Activated T-cell treated with anti-CD3 and anti-CD28 coated beads for 48 hours (primary cell): Measurements from ENCODE around the gene TERT.
"Not testable (repeated sequence)": the region's sequence is repeated elsewhere in the genome, so short reads cannot be mapped to it uniquely, and the experiment has no call there.

Source experiments
- DNase-seq: peaks from one replicate; pipeline ENCODE4 v3.0.0-alpha.2; 2020; ENCODE audit warnings: low read depth

TERT gene

DNA sequence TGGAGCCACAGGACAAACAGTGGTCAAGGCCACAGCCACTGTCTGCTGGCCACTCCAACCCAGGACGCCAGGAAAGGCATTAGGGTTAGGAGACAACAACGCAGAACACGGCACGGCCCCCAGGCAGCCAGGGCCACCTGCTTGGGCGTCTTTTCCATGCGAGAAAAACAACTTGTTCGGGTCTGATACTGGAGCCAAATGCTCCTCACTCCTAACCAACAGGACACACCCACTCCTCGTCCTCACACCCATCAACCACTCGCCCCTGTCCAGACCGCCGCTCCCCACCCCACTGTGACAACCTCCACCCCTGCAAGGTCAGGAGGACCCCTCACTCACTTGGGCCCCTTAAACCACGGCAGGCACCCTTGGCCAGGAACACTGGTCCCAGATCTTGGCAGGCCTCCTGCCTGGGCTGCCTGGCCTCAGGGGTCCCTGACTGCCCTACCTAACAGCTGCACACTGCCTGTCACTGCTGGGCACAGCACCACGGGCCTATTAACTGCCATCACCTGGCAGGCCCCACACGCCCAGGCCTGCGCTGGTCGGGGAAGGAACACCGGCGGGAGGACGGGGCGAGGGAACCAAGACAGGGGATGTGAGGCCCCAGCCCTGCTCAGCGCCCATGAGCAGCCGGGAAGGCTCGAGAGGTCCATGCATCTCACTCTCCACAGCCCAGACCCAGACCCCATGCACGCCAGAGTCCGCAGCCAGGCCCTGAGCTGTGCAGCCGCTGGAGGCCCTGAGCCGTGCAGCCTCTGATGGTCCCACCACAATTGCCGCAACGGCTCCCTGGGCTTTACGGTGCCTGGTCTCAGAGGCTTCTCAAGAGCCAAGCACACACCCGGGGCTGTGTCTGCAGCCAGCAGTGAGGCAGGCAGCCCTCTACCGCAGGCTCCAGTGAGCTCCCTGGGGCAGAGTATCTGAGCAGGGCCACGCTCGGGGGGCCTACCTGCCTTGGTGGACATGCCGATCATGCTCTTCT, 36.3 kb upstream of the TERT start:
- DNase-seq, result no peak

DNA sequence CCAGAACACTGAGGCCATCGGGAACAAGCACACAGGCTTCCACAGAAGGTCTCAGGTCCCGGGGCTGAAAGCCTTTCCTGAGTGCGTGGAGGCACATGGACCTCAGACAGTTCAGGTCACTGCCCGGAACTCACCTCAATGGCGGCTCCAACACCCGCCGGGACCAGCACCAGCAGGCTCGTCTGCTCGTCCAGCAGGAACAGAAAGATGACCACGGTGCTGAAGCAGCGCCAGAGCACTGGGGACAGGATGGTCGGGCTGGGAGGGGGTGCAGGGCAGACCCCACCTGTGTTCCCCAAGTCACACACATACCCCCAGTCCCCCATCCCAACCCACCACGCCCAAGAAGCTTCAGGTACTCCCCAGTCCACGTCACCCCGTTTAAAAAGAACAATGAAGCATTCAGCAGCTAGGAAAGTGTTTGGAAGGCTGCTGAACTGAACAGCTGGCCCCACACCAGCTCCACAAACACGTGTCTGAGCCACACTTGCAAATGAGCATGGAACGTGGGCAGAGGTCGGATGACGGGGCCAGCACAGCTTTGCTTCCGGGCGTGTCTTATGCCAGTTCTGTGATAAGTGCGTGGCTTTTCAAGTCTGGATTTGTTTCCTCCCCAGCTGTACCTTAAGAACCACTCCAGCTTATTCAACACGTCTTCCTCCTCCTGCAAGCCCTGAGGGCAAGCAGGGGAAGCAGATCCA, 35.4 kb upstream of the TERT start:
- DNase-seq, result no peak

DNA sequence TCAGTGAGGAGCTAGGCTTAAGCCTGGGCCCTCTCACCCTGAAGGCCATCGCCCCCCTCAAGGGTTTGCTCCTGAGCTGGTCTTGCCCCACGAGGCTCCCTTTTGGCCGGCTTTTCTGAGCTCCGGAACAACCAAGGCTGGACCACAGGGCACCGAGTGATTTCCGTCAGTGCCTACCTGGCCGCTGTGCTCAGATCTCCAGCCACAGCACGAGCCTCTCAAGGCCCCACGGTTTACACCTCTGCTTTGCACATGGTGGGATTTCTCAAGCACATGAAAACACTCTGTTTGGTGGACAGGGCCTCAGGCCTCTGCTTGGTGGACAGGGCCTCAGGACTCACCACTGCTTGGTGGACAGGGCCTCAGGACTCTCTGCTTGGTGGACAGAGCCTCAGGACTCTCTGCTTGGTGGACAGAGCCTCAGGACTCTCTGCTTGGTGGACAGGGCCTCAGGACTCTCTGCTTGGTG, 34.3 kb upstream of the TERT start:
- no peak for DNase-seq

DNA sequence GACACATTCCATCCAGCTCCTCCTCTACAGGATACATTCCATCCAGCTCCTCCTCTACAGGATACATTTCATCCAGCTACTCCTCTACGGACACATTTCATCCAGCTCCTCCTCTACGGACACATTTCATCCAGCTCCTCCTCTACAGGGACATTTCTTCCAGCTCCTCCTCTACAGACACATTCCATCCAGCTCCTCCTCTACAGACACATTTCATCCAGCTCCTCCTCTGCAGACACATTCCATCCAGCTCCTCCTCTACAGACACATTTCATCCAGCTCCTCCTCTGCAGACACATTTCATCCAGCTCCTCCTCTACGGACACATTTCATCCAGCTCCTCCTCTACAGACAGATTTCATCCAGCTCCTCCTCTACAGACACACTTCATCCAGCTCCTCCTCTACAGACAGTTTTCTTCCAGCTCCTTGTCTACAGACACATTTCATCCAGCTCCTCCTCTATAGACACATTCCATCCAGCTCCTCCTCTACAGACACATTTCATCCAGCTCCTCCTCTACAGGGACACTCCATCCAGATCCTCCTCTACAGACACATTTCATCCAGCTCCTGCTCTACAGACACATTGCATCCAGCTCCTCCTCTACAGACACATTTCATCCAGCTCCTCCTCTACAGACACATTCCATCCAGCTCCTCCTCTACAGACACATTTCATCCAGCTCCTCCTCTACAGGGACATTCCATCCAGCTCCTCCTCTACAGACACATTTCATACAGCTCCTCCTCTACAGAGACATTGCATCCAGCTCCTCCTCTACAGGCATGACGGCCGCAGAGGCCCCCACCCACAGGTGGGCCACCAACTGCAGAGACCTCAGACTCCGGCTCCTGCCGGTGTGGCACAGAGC, 33.6 kb upstream of the TERT start:
- DNase-seq, result not testable (repeated sequence)

- DNase-seq, result not testable (repeated sequence)
Measured at GRCh38 chr5:1326901-1327756, 32.3 kb upstream of the TERT start.

DNA sequence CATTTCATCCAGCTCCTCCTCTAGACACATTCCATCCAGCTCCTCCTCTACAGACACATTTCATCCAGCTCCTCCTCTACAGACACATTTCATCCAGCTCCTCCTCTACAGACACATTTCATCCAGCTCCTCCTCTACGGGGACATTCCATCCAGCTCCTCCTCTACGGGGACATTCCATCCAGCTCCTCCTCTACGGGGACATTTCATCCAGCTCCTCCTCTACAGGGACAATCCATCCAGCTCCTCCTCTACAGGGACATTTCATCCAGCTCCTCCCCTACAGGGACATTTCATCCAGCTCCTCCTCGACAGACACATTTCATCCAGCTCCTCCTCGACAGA, 31.6 kb upstream of the TERT start:
- DNase-seq, result not testable (repeated sequence)

GRCh38 chr5:1325870-1326531, 31.1 kb upstream of the TERT start:
- DNase-seq, result no peak

- DNase-seq, result no peak
Measured at GRCh38 chr5:1325191-1325741, 30.4 kb upstream of the TERT start.

DNA sequence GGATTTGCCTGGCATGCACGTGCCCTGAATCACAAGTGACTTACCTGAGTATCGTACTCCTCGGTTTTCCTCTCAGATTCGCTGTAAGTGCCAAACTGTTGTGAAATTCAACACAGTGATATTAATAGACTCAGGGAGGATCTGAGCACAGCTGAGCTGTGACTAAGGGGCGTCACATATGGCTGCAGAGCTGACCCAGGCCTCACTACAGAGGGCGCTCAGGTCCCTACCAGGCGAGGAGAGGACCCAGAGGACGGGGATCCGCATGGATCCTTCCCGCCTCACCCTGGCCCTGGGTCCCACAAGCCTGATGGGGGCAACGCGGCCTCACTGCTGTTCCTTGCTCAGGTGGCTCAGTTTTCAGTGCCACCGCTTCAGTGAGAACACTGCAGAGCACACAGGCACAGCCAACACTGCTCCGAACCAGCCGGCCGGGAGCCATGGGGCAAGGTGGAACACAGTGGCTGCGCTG, 29.9 kb upstream of the TERT start:
- DNase-seq, result no peak

DNA sequence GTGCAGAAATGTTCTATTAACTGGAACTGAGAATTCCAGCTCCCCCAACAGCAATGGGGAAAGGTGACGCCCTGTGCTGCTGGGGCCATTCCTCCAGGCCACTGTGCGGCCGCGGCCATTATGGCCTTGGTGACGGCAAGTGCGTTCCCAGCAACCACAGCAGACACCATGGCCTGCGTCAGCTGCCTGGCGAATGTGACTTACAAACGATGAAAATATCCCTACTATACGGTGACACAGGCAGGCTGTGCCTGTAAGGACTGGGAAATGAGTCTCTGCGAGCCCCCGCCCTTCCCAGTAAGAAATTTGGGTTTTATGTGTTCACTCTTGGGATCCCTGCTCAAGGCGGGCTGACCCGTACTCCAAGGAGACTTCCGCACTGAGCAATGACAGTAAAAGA, 29.4 kb upstream of the TERT start:
- DNase-seq, result no peak

GRCh38 chr5:1323803-1324173, 28.9 kb upstream of the TERT start:
- DNase-seq, result no peak

DNA sequence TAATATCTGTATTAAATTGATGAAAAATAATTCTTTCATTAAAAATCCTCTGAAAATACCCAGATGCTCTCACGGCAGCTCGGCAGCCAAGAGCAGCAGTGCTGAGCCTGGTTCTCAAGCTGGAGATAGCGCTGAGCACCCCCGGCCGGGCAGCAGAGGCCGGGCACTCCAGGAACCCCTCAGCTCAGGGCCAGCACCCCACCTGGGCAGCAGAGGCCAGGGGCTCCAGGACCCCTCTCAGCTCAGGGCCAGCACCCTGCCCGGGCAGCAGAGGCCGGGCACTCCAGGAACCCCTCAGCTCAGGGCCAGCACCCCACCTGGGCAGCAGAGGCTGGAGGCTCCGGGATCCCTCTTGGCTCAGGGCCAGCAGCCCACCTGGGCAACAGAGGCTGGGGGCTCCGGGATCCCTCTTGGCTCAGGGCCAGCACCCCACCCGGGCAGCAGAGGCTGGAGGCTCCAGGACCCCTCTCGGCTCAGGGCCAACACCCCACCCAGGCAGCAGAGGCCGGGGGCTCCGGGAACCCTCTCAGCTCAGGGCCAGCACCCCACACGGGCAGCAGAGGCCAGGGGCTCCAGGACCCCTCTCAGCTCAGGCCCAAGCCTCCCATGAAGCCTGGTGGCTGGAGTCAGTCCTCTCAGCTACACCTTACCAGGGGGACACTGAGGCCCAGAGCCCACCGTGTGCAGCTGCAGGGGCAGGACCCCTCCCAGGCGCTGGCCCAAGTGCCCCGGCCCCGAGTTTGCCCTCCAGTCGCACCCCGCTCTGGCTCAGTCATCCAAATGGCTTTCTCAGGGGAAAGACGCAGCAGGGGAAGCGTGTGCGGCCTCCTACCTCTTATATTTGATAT, 28.3 kb upstream of the TERT start:
- DNase-seq, result no peak

DNA sequence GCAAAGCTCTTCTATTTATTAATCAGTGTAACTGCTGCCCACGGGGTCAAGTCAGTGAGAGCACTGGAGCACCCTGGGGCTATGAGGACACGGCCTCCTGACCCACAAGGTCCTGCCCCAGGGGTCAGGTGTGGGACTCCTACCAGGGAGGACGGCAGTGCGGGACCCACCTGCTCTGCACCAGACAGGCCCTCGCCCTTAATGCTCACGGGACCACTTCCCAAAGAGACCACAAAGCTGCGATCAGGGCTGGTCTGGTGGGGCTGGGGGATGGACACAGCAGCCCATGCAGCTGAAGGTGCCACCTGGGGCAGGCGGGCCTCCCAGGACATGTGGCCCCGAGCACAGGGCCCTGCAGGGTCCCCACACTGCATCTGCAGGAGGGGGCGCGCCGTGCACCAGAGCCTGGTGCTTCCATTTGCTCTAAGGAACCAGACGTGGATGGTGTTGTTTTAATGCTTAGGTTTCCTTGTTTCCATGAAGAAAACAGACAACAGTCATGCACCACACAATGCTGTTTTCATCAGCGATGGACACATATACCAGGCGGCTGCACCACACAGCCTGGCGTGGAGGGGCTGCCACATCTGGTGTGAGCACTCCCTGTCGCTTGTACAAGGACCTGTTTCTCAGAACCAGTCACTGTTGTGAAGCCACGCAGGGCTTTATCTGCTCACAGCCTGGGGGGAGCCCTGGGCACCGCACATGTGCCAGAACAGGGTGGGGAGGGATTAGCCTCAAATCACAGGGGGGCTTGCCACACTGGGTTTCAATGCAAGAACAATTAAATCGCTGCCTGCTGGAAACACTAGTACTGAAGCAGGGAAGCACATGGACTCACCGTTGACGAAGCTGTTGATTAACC, 27.4 kb upstream of the TERT start:
- no peak for DNase-seq

GRCh38 chr5:1321576-1321975, 26.7 kb upstream of the TERT start:
- no peak for DNase-seq

DNA sequence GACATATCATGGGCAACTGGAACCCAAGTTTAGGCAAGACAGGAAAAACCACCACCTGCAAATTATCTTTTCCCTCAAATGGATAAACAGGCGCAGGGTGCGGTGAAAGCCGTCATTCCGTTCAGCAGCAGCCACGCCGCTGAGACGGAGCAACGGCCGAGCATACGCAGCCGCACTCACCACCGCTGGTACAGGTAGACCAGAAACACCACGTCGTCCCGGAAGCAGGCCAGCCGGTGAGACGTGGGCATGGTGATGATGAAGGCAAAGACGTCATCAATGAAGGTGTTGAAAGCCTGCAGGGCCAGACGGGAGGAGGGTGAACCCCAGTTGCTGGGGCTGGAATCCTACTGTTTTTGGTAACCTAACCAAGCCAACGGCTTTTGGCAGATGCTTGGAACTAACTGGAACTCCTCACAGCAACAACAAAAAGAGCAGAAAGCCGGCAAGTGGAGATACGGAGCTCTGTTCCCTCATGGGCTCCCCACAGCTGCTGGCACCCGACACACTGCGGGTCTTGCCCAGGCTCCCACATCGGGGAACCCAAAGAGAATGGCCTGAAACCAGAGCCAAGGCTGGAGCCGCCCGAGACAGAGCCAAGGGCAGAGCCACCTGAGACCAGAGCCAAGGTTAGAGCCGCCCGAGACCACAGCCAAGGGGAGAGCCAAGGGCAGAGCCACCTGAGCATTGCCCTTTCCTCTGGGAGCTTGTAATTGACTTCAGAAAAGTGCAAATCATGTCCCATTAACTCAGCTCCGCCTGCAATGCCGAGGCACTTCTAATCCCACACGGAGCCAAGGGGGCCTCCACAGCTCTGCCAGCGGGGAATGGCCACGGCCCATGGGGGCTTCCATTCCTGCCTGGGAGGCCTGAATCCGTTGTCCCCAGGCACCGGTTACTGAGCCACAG, 25.8 kb upstream of the TERT start:
- DNase-seq, result no peak

DNA sequence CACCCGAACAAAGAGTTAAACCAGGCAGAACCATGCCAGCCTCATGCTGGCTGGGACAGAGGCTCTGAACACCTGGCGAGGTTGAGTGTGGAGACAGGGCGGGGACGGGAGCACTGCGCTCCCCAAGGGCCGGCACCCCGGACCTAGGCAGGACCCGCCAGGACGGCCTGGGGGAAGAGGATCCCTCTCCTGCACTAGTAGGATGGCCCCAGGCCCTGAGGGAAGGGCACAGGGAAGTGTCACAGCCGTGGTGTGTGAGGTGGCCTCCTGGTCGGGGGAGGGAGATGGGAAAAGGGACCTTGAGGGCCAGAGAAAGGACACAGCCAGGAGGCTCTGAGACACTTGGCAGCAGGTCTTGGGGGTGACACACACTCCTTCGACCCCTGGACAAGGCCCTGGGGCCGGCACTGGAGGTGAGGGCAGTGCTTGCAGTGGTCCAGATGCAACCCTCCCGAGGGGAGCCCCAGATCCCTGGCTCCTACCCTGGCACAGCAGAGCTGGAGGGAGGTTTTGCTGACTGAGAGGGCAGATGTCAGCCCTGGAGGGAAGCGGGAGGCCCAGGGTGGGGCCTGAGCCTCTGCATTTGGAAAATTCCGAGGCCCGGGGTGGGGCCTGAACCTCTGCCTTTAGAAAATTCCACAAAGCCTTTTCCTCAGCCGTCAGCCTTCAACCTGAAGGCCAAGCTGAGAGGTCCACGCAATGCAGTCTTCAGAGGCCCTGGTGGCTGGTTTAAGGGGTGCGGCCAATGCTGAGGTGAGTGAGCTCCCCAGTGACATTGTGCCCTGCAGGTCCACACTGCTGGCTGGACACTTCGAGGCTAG, 24.8 kb upstream of the TERT start:
- no peak for DNase-seq
